ENCODE data around the gene OR52B6. TPM values are rescaled to one million over a fixed set of nuclear protein-coding genes. Genes with fewer than 3 reads are reported as not detected.
A peak's percentile ranks its signal among the peaks of the same experiment; 100 is the strongest.

OR52B6 gene
- total RNA-seq, 6 experiments from 2014 or later: not detected

DNA sequence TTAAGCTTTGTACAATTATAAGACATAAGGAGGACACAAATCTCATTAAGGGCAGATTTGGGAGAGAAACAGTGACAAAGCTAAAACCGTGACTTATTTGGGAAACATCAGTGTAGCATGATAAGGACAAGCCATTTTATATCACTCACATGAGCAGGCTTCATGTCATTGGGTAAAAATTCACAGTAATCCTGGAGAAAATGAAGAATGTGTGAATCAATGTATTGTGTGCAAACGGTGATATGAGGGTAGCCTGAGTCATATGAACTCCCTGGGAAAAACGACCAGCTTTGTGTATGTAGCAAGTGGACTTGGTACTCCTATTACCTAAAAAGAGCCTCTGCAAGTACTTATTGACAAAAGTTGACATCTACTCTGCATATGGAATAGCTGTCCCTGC lies 38.1 kb downstream of the OR52B6 start:
- H3K4me3 Mint-ChIP-seq: peak overlapping the region; percentile 69
- H3K27me3 Mint-ChIP-seq (ENCODE audit: insufficient read depth): no peaks in the 10 kb centered on the region
- peak overlapping the region; percentile 98 for H3K27ac Mint-ChIP-seq
- H3K9me3 Mint-ChIP-seq: no peaks in the 10 kb centered on the region
- no peaks in the 10 kb centered on the region; the same call in 1 of the 2 replicates for H3K36me3 Mint-ChIP-seq (ENCODE audit: low read depth)
- TF ChIP-seq, protein P1, sequence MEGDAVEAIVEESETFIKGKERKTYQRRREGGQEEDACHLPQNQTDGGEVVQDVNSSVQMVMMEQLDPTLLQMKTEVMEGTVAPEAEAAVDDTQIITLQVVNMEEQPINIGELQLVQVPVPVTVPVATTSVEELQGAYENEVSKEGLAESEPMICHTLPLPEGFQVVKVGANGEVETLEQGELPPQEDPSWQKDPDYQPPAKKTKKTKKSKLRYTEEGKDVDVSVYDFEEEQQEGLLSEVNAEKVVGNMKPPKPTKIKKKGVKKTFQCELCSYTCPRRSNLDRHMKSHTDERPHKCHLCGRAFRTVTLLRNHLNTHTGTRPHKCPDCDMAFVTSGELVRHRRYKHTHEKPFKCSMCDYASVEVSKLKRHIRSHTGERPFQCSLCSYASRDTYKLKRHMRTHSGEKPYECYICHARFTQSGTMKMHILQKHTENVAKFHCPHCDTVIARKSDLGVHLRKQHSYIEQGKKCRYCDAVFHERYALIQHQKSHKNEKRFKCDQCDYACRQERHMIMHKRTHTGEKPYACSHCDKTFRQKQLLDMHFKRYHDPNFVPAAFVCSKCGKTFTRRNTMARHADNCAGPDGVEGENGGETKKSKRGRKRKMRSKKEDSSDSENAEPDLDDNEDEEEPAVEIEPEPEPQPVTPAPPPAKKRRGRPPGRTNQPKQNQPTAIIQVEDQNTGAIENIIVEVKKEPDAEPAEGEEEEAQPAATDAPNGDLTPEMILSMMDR (IDR thresholded peaks at IDR 0.05): no peak
- peaks cover 48% of the 10 kb centered on the region for H3K4me1 Mint-ChIP-seq (ENCODE audit: low read depth)
- peak; percentile 86 for DNase-seq

DNA sequence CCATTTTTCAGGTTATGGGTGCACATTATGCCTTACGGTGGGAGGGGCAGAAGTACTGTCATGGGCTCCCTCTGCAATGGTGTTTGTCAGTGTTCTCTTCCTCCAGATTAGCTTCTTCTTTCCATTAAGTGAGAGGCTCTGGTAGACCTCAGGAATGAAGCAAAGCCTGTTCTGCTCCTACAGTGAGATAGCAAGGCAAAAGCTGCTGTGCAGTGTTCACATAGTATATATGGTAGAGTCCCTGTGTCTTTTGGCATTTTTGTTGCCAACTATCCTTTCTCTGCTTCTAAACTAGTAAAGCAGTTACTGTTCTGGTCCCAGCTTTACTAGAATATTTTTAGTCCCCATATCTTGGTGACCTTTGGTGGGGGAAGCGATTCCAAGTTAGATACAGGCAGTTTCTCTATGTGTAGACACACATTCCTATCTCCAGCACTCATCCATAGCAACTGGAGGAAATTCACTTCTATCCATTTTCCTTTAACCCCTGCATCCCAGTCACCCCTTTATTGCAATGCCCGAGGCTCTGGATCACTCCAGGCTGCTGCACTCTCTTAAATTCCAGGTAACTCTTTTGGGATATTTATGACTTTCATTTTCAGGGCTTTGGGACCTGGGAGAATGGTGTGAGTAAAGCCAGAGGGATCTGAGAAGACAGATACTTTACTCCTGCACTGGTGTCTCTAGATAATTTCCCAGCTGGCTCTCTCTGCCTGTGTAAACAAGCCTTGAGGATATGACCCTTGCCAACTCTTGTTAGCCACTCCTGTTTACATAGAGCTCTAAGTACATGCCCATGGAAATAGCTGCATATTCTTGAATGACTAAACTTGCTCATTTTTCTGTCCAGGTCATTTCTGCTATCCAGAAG lies 40.2 kb downstream of the OR52B6 start:
- Mint-ChIP-seq H3K27ac (peak overlapping the region; percentile 98), H3K4me1 (ENCODE audit: low read depth) (peaks cover 63% of the 10 kb centered on the region), H3K36me3 (ENCODE audit: low read depth) (no peaks in the 10 kb centered on the region; the same call in 1 of the 2 replicates), H3K9me3 (no peaks in the 10 kb centered on the region), H3K4me3 (peak overlapping the region; percentile 79), H3K27me3 (ENCODE audit: insufficient read depth) (no peaks in the 10 kb centered on the region)
- peak; percentile 96 for DNase-seq
- TF ChIP-seq, protein P1 (IDR thresholded peaks at IDR 0.05): no peak

DNA sequence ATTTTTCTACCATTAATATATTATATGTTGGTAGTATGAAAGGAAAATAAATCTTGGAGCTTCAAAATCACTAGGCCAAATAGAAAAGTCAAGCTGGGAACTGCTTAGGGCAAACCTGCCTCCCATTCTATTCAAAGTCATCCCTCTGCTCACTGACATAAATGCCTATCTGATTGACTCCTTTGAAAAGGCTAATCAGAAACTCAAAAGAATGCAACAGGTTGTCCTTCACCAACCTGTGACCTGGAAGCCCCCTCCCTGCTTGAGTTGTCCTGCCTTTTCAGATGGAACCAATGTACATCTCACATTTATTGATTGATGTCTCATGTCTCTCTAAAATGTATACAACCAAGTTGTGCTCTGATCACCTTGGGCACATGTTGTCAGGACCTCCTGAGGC lies 40.9 kb downstream of the OR52B6 start:
- Mint-ChIP-seq H3K27me3 (ENCODE audit: insufficient read depth) (no peaks in the 10 kb centered on the region; the same call in 1 of the 2 replicates), H3K27ac (peak overlapping the region; percentile 98), H3K4me3 (peak overlapping the region; percentile 79), H3K36me3 (ENCODE audit: low read depth) (peaks cover 5% of the 10 kb centered on the region), H3K4me1 (ENCODE audit: low read depth) (peaks cover 70% of the 10 kb centered on the region), H3K9me3 (no peaks in the 10 kb centered on the region)
- DNase-seq: no peak
- TF ChIP-seq, protein P1 (IDR thresholded peaks at IDR 0.05): no peak

DNA sequence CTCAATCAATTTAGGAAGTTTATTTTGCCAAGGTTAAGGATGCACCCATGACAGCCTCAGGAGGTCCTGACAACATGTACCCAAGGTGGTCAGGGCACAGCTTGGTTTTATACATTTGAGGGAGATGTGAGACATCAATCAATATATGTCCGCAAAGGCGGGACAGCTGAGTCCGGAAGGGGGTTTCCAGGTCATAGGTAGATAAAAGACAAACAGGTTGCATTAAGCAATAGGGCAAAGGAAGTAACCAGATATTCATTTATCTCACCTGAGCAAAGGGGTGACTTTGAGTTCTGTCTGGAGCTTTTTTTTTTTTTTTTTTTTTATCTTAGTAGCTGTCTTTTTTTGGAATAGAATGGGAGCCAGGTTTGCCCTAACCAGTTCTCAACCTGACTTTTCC lies 42.1 kb downstream of the OR52B6 start:
- no peak for DNase-seq
- H3K27ac Mint-ChIP-seq: peak overlapping the region; percentile 98; the same call in 1 of the 2 replicates
- no peaks in the 10 kb centered on the region for H3K9me3 Mint-ChIP-seq
- H3K36me3 Mint-ChIP-seq (ENCODE audit: low read depth): peaks cover 10% of the 10 kb centered on the region
- no peaks in the 10 kb centered on the region; the same call in 1 of the 2 replicates for H3K27me3 Mint-ChIP-seq (ENCODE audit: insufficient read depth)
- peaks cover 75% of the 10 kb centered on the region for H3K4me1 Mint-ChIP-seq (ENCODE audit: low read depth)
- no peak overlapping the region for H3K4me3 Mint-ChIP-seq
- TF ChIP-seq, protein P1 (IDR thresholded peaks at IDR 0.05): no peak

- Mint-ChIP-seq H3K27me3 (ENCODE audit: insufficient read depth) (no peaks in the 10 kb centered on the region; the same call in 1 of the 2 replicates), H3K27ac (peak within 1 kb of the TSS; percentile 81), H3K4me1 (ENCODE audit: low read depth) (peaks cover 59% of the 10 kb centered on the region), H3K4me3 (peak within 1 kb of the TSS; percentile 90), H3K9me3 (no peaks in the 10 kb centered on the region), H3K36me3 (ENCODE audit: low read depth) (peaks cover 15% of the 10 kb centered on the region)
- DNase-seq: peak; percentile 70
- TF ChIP-seq, protein P1 (IDR thresholded peaks at IDR 0.05): no peak
Observed at GRCh38 chr11:5624489-5625279, 44.0 kb downstream of the OR52B6 start, which contains the start of gene TRIM34. TSS of gene TRIM34 (plus strand) at chr11:5625001. CDS start at chr11:5632332, 7,331 bp downstream.
